Prostate gland (tissue), 2 donors: ENCODE results near the gene HAO2. TPM values are rescaled to one million over a fixed set of nuclear protein-coding genes. Genes with fewer than 3 reads are reported as not detected.

Source experiments
- DNase-seq: peaks from one replicate; pipeline ENCODE4 v3.0.0-alpha.2; 2019; ENCODE audit warnings: low spot score
- H3K27ac ChIP-seq, 2 donors: fragments of 200-600 bp; sonication (generic); 2 replicates each; pipeline ENCODE4 v1.5.1; 2017 to 2019
- H3K27me3 ChIP-seq: fragments of 200-600 bp; sonication (generic); replicated peaks from 2 replicates; pipeline ENCODE4 v1.5.1; 2019; ENCODE audit not compliant: insufficient read depth
- H3K36me3 ChIP-seq, 2 donors: fragments of 200-600 bp; sonication (generic); 1 replicate in 1 of 2; 2 replicates in 1 of 2; pipeline versions ENCODE4 v1.5.1 to v1.8.1; 2017 to 2019
- H3K4me1 ChIP-seq: fragments of 200-600 bp; sonication (generic); replicated peaks from 2 replicates; pipeline ENCODE4 v1.5.1; 2019
- H3K4me3 ChIP-seq, 2 donors: fragments of 200-600 bp; sonication (generic); 2 replicates each; pipeline ENCODE4 v1.5.1; 2017 to 2019
- H3K9me3 ChIP-seq: fragments of 200-600 bp; sonication (generic); 2 replicates; pipeline ENCODE4 v1.5.1; 2017
- CTCF ChIP-seq, 4 experiments: fragments of 200-600 bp in 2 of 4; fragments of 450-650 bp in 2 of 4; sonication (generic) in 2 of 4; IDR thresholded peaks; 1 replicate in 3 of 4; 2 replicates in 1 of 4; pipeline ENCODE4 v1.5.1; 2016 to 2019; ENCODE audit warnings: antibody characterized with exemption in 4 of 4, mild to moderate bottlenecking in 2 of 4, moderate library complexity in 2 of 4
- POLR2A ChIP-seq: fragments of 450-650 bp; IDR thresholded peaks from one replicate; pipeline ENCODE4 v1.6.1; 2016; ENCODE audit warnings: antibody characterized with exemption, mild to moderate bottlenecking
- POLR2AphosphoS5 ChIP-seq: sonication (generic); formaldehyde crosslinking; IDR thresholded peaks from one replicate; pipeline ENCODE4 v1.6.1; 2017; ENCODE audit warnings: antibody characterized with exemption
- WGBS: methylation state at CpG from one replicate; pipeline ENCODE4 v1.1.5; 2018; 5-methylcytosine and 5-hydroxymethylcytosine counted together
- intact Hi-C: fragments of 100-400 bp; cut with DNase I; formaldehyde crosslinking; loops from one replicate; pipeline ENCODE4 v1.14.2; 2022
- total RNA-seq, 2 donors: library from RNA; depleted of rRNA; stranded (reverse); fragments of >200 nt; gene quantifications; one replicate each; pipeline ENCODE4 v1.1.0, GENCODE V29; 2016

HAO2 gene
- total RNA-seq, 2 donors from 2014 or later: not detected

- intact Hi-C loops: no loop called here
- no peak for DNase-seq
- TF ChIP-seq CTCF (IDR thresholded peaks at IDR 0.05) (no peak), POLR2A (no peak), POLR2AphosphoS5 (no peak)
- H3K27ac ChIP-seq: no peak within 1 kb of the TSS
- H3K9me3 ChIP-seq: no peaks in the 10 kb centered on the region
- no peaks in the 10 kb centered on the region for H3K36me3 ChIP-seq
- H3K4me3 ChIP-seq: no peak within 1 kb of the TSS
- no peaks in the 10 kb centered on the region for H3K4me1 ChIP-seq
- no peaks in the 10 kb centered on the region for H3K27me3 ChIP-seq
- WGBS: 81% methylated on average over 2 of the region's 2 CpGs
Observed at GRCh38 chr1:119414950-119415349, 46.4 kb downstream of the HAO2 start, which contains the start of gene HSD3B2. Gene HSD3B2, plus strand, starts transcription at chr1:119415150. Its CDS starts 270 bp downstream, at chr1:119415420.

GRCh38 chr1:119416006-119416640 lies 47.5 kb downstream of the HAO2 start:
- no peak for DNase-seq
- Histone ChIP-seq H3K27ac (no peak overlapping the region), H3K4me1 (no peaks in the 10 kb centered on the region), H3K36me3 (no peaks in the 10 kb centered on the region), H3K9me3 (no peaks in the 10 kb centered on the region), H3K4me3 (no peak overlapping the region), H3K27me3 (no peaks in the 10 kb centered on the region)
- intact Hi-C loops: no loop called here
- 74% methylated on average over 3 of the region's 3 CpGs for WGBS
- TF ChIP-seq POLR2AphosphoS5 (no peak), POLR2A (no peak), CTCF (IDR thresholded peaks at IDR 0.05) (no peak)

- DNase-seq: no peak
- Histone ChIP-seq H3K4me1 (no peaks in the 10 kb centered on the region), H3K36me3 (no peaks in the 10 kb centered on the region), H3K27ac (no peak overlapping the region), H3K9me3 (no peaks in the 10 kb centered on the region), H3K27me3 (no peaks in the 10 kb centered on the region), H3K4me3 (no peak overlapping the region)
- TF ChIP-seq CTCF (IDR thresholded peaks at IDR 0.05) (no peak), POLR2AphosphoS5 (no peak), POLR2A (no peak)
- WGBS: 75% methylated on average over 5 of the region's 5 CpGs
- intact Hi-C loops: no loop called here
Observed at GRCh38 chr1:119419109-119419508, 50.5 kb downstream of the HAO2 start.

GRCh38 chr1:119420638-119421037 lies 52.1 kb downstream of the HAO2 start:
- no peak overlapping the region for H3K27ac ChIP-seq
- TF ChIP-seq CTCF (IDR thresholded peaks at IDR 0.05) (no peak), POLR2A (no peak), POLR2AphosphoS5 (no peak)
- DNase-seq: no peak
- no peaks in the 10 kb centered on the region for H3K4me1 ChIP-seq
- H3K27me3 ChIP-seq: no peaks in the 10 kb centered on the region
- no peak overlapping the region for H3K4me3 ChIP-seq
- intact Hi-C loops: no loop called here
- no peaks in the 10 kb centered on the region for H3K36me3 ChIP-seq
- H3K9me3 ChIP-seq: no peaks in the 10 kb centered on the region

GRCh38 chr1:119422631-119423030 lies 54.0 kb downstream of the HAO2 start:
- Histone ChIP-seq H3K27me3 (no peaks in the 10 kb centered on the region), H3K27ac (no peak overlapping the region), H3K4me3 (no peak overlapping the region), H3K4me1 (no peaks in the 10 kb centered on the region), H3K9me3 (no peaks in the 10 kb centered on the region), H3K36me3 (no peaks in the 10 kb centered on the region)
- DNase-seq: no peak
- intact Hi-C loops: no loop called here
- TF ChIP-seq POLR2A: no peak
- TF ChIP-seq POLR2AphosphoS5: no peak
- TF ChIP-seq CTCF (IDR thresholded peaks at IDR 0.05): no peak
